Anterior cingulate cortex (tissue), 58 donors: Measurements from ENCODE around the gene TOX3.

Source experiments
- DNase-seq, 58 donors: peaks; one replicate each; lab custom pipeline; 2025; lab: John Stamatoyannopoulos, UW

The TOX3 gene

DNA sequence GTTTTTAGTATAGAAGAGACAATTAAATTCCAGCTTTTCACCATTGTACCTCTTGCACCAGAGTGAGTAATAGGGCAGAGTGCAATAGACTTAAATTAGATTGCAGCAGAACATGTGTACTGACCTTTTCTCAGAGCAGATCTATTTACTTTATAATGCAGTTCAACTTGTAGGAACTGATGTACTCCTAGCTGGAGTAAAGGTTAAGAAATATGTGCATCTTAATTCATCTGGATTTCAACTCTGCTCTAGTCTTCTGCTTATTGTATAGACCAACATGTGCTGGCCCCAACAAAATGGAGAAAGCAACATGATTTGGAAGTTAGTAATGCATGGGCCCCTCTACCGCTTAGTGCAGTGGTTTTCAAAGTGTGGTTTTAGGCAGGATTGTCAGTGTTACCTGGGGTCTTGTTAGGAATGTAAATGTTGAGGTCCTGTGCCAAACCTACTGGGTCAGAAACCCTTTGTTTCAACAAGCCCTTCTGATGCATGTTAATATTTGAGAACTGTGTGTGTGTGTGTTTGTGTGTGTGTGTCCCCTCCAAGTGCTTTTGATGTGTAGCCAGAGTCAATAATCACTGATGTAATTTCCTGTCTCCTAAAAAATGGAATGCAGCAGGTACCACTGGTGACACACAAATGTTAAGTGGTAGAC, 138.6 kb downstream of the TOX3 start:
- DNase-seq = no peak

DNA sequence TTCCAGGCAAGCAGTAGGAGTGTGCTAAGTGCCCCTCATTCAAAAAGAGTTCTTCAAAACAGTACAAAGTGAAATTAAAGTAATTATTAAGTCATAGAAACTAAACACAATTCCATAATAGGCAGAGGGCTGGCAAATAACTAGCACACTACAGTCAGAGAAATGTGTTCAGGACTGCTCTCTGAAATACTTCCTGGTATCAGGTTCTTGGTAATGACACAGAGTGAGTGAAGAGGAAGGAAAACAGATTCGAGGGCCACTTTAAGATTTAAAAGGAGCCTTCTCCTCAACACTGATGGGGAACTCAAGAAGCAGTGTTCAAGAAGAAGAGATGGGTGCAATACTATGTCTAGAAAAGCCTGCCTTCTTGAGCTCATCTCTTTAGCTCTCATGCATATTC, 139.2 kb downstream of the TOX3 start:
- no peak for DNase-seq

DNA sequence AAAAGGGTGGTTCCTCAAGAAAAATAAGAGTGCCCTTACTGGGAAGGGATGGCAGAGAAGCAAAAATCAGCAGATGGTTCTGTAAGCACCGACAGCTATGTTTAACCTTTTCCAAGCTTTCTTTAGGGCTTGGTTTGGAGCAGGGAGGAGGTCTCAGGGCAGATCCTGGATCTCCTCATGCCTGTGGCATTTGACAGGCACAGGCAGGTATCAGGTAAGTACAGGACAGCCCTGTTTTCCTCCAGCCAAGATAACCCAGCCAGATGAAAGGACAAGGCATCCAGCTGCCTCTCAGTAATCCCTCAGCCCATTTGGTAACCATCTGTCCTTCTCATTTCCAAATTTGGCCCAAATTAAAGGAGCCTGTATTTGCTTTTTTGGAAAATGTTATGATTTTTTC, 141.5 kb downstream of the TOX3 start:
- DNase-seq = no peak

DNA sequence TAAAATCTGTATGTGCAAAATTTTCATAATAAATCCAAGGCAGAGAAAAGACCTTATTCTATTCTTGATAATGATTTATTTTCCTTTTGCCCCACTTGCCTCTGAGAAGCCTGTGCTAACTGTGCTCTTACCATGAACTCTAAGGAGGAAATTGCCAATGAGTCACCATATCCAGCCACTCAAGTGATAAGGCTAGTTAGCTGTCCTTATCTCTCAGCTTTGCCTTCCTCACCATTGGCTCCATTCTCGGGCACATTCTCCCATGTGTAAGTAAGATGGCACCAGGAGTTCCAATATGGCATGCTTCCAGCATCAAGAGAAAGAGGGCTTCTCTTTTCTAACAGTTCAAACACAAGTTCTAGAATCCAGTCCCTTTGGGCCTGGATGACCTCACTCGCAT, 142.4 kb downstream of the TOX3 start:
- no peak for DNase-seq

DNA sequence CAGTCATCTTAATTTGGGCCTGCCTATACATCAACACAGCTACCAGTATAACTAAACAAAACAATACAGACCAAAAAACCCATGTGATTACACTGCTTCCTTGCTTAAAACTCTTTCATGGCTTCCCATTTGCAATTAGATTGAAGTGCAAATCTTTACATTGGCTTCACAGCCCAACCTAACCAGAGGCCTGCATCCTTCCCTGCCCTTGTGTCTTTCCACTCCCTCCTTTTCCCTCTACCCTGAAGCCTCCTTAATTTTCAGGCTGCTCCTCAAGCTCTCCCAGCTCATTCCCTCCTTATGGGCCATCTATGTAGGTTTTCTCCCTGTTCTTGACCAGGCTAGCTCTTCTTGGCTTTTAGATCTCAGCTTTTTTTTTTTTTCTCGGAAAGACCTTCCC, 147.8 kb downstream of the TOX3 start:
- DNase-seq = no peak

DNA sequence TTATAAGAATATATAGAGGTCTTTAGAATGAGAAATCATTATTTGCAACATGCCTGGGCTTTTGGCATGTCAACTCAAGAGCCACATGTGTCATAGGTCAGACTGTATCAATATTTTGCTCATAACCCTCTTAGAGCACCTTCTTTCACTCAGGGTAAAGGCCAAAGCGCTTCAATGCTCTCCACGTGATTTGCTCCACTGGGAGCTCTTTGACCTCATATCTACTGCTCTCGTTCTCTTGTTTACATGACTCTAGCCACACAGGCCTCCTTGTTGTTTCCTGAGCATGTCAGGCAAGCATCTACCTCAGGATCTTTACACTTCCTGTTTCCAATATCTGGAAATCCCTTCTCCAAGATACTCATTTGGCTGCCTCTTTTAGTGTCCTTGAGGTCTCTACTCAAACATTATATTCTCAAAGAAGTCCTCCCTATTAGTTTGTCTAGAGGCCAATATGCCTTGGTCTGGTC, 148.4 kb downstream of the TOX3 start:
- DNase-seq = no peak

DNA sequence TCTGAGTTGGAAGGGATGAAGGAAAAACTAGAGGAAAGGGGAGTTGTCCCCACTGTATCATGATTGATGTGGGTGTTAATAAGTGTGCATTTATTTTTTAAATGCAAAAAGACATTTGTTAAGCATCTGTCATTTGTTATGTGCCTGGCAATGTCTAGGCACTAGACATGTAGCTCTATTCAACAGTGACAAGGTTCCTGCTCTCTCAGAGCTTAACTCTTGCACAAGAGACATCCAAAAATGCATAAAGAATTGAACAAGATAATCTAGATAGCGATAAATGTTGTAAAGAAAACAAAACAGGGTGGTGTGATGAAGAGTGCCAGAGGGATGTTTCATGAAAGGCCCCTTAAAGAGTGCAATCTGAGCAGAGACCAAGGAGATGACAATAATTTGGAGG, 148.9 kb downstream of the TOX3 start:
- DNase-seq = no peak

DNA sequence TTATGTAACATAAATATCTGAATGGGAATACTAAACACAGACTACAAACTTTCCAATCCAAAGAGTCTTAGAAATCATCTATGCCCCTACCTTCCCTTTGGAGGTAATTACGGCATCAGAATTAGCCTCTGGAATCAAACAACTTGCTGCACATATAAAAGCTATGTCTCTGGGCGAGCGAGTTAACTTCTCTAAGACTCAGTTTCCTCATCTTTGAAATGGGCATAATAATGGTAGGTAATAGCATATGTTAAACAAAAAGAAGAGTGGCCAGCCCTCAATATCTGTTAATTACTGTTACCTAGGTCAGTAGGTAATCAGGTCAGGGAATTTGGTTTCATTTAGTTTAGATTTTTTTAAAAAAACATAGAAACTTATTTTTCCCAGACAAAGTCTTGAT, 153.5 kb downstream of the TOX3 start:
- DNase-seq = no peak

DNA sequence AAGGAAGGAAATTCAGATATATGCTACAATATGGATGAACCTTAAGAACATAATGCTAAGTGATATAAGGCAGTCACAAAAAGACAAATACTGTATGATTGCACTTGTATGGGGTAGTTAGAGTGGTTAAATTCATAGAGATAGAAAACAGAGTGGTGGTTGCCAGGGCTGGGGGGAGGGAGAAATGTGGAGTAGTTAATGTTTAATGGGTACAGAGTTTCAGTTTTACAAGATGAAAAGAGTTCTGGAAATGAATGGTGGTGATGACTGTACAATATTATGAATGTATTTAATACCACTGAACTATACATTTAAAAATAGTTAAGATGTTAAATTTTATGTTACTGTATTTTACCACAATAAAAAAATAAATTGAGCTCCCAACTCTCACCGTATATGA, 157.9 kb downstream of the TOX3 start:
- no peak for DNase-seq
